Frontal cortex (tissue), 4 donors: ENCODE measurements around the gene DYNC1I1. TPM values are rescaled to one million over a fixed set of nuclear protein-coding genes. Genes with fewer than 3 reads are reported as not detected.

ENCODE experiments used
- DNase-seq, 2 donors: peaks; one replicate each; pipeline ENCODE4 v3.0.0; 2012; ENCODE audit warnings: low spot score in 2 of 2
- FAIRE-seq: peaks from 2 replicates; lab custom pipeline; 2012; peaks lifted over from hg19 to GRCh38; lab: Jason Lieb, UNC
- total RNA-seq: library from RNA; depleted of rRNA; stranded (reverse); fragments of >200 nt; gene quantifications from one replicate; pipeline ENCODE4 v1.2.3, GENCODE V29; 2014
- donor health status: control.
- donor health status: control.
- donor health status: control.

DYNC1I1 gene
- total RNA-seq, 1 donor from 2014 or later = 157 TPM

- no peak for DNase-seq
- FAIRE-seq = no peak
Measured at GRCh38 chr7:95840953-95841950, 68.9 kb downstream of the DYNC1I1 start.

- DNase-seq (no peak), FAIRE-seq (no peak)
Measured at GRCh38 chr7:95843286-95843685, 70.9 kb downstream of the DYNC1I1 start.

GRCh38 chr7:95845007-95845406 is 72.7 kb downstream of the DYNC1I1 start:
- FAIRE-seq = no peak
- no peak for DNase-seq

- no peak for FAIRE-seq
- no peak for DNase-seq
Measured at GRCh38 chr7:95847061-95847460, 74.7 kb downstream of the DYNC1I1 start.

- no peak for DNase-seq
- no peak for FAIRE-seq
Measured at GRCh38 chr7:95859429-95859828, 87.1 kb downstream of the DYNC1I1 start.

- no peak for DNase-seq
Measured at GRCh38 chr7:95861041-95861440, 88.7 kb downstream of the DYNC1I1 start.

GRCh38 chr7:95863623-95864022 is 91.3 kb downstream of the DYNC1I1 start:
- FAIRE-seq (no peak), DNase-seq (no peak)

More at GRCh38 chr7:95861041-95861440, 88.7 kb downstream of the DYNC1I1 start:
- no peak for FAIRE-seq

GRCh38 chr7:95865716-95866371 is 93.5 kb downstream of the DYNC1I1 start:
- DNase-seq (no peak), FAIRE-seq (no peak)

GRCh38 chr7:95867309-95867708 is 95.0 kb downstream of the DYNC1I1 start:
- no peak for FAIRE-seq

GRCh38 chr7:95871075-95871848 is 98.9 kb downstream of the DYNC1I1 start:
- FAIRE-seq (peak; percentile 84), DNase-seq (peak; percentile 4 to 26)

More at GRCh38 chr7:95867309-95867708, 95.0 kb downstream of the DYNC1I1 start:
- no peak for DNase-seq

- DNase-seq (no peak), FAIRE-seq (no peak)
Measured at GRCh38 chr7:95871896-95872295, 99.5 kb downstream of the DYNC1I1 start.

- no peak for DNase-seq
- no peak for FAIRE-seq
Measured at GRCh38 chr7:95874129-95874528, 101.8 kb downstream of the DYNC1I1 start.

- FAIRE-seq (no peak), DNase-seq (no peak)
Measured at GRCh38 chr7:95874541-95875265, 102.3 kb downstream of the DYNC1I1 start.

GRCh38 chr7:95875519-95875918 is 103.2 kb downstream of the DYNC1I1 start:
- DNase-seq (no peak), FAIRE-seq (no peak)

GRCh38 chr7:95878677-95879076 is 106.3 kb downstream of the DYNC1I1 start:
- DNase-seq = no peak
- no peak for FAIRE-seq

GRCh38 chr7:95881597-95881996 is 109.2 kb downstream of the DYNC1I1 start:
- no peak for DNase-seq
- no peak for FAIRE-seq

- FAIRE-seq = no peak
- DNase-seq = no peak
Measured at GRCh38 chr7:95883217-95883616, 110.9 kb downstream of the DYNC1I1 start.

GRCh38 chr7:95886501-95887090 is 114.2 kb downstream of the DYNC1I1 start:
- DNase-seq (no peak), FAIRE-seq (no peak)

GRCh38 chr7:95893484-95893883 is 121.1 kb downstream of the DYNC1I1 start:
- FAIRE-seq = no peak
- no peak for DNase-seq
